Measurements from ENCODE around the gene PLPPR5.

DNA sequence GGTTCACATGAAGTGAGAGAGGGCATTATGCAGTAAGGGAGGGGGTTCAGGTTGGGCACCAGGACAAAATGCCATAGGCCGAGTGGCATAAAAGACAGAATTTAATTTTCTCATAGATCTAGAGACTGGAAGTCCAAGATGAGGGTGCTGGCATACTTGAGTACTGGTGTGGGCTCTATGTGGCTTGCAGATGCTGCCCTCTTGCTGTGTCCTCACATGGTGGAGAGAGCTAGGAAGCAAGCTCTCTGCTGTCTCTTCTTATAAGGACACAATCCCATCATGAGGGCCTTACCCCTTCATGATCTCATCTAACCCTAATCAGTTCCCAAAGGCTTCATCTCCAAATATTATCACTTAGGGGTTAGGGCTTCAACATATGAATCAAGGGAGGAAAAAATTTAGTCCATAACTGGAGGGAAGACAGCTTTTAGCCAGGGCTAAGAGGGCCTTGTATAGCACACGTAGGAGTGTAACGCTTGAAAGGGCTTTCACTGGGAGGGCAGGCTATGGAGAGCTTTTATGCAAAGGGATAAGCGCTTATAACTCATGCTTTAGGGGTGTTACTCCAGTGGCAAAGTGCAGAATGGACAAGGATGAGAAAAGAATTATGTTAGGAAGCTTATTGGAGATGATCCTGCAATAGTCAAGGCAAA is 64.5 kb downstream of the PLPPR5 start:
- TF ChIP-seq RFX5 (IDR thresholded peaks at IDR 0.05; ENCODE audit: low read depth, low read length) (no peak), JUND (IDR thresholded peaks at IDR 0.05; ENCODE audit: low read depth, low read length) (no peak), MYC (IDR thresholded peaks at IDR 0.05; ENCODE audit: insufficient read depth, insufficient read length, insufficient replicate concordance, low read length, severe bottlenecking) (no peak)
- TF ChIP-seq, protein P1, sequence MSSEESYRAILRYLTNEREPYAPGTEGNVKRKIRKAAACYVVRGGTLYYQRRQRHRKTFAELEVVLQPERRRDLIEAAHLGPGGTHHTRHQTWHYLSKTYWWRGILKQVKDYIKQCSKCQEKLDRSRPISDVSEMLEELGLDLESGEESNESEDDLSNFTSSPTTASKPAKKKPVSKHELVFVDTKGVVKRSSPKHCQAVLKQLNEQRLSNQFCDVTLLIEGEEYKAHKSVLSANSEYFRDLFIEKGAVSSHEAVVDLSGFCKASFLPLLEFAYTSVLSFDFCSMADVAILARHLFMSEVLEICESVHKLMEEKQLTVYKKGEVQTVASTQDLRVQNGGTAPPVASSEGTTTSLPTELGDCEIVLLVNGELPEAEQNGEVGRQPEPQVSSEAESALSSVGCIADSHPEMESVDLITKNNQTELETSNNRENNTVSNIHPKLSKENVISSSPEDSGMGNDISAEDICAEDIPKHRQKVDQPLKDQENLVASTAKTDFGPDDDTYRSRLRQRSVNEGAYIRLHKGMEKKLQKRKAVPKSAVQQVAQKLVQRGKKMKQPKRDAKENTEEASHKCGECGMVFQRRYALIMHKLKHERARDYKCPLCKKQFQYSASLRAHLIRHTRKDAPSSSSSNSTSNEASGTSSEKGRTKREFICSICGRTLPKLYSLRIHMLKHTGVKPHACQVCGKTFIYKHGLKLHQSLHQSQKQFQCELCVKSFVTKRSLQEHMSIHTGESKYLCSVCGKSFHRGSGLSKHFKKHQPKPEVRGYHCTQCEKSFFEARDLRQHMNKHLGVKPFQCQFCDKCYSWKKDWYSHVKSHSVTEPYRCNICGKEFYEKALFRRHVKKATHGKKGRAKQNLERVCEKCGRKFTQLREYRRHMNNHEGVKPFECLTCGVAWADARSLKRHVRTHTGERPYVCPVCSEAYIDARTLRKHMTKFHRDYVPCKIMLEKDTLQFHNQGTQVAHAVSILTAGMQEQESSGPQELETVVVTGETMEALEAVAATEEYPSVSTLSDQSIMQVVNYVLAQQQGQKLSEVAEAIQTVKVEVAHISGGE (CRISPR knock-in tag; IDR thresholded peaks at IDR 0.05) = no peak

All from GM12878 (cell line).